SH-SY5Y (cell line): Measurements from ENCODE around the gene ZNF396.

Experiments used
- GATA2 ChIP-seq: IDR thresholded peaks from 2 replicates; pipeline ENCODE4 v1.6.1; 2011; ENCODE audit warnings: mild to moderate bottlenecking, low read depth, low read length
- GATA3 ChIP-seq: IDR thresholded peaks from 2 replicates; pipeline ENCODE4 v1.6.1; 2011; ENCODE audit warnings: low read depth, mild to moderate bottlenecking, low read length, moderate library complexity

Gene ZNF396

GRCh38 chr18:35334212-35334611, 42.9 kb downstream of the ZNF396 start:
- no peak for TF ChIP-seq GATA3
- TF ChIP-seq GATA2, result no peak

GRCh38 chr18:35331367-35332087, 45.6 kb downstream of the ZNF396 start:
- TF ChIP-seq GATA3, result no peak
- no peak for TF ChIP-seq GATA2

- no peak for TF ChIP-seq GATA3
- no peak for TF ChIP-seq GATA2
Observed at GRCh38 chr18:35328868-35329267, 48.3 kb downstream of the ZNF396 start.

- no peak for TF ChIP-seq GATA3
- TF ChIP-seq GATA2, result no peak
Observed at GRCh38 chr18:35326695-35327387, 50.3 kb downstream of the ZNF396 start.

GRCh38 chr18:35324926-35325655, 52.0 kb downstream of the ZNF396 start:
- no peak for TF ChIP-seq GATA2
- no peak for TF ChIP-seq GATA3

- TF ChIP-seq GATA3 (no peak), GATA2 (no peak)
Observed at GRCh38 chr18:35322486-35323458, 54.4 kb downstream of the ZNF396 start.
